ENCODE data around the gene GLOD5.

GRCh38 chrX:48711929-48712505 lies 49.5 kb upstream of the GLOD5 start:
- TF ChIP-seq EP300 (IDR thresholded peaks at IDR 0.05; ENCODE audit: borderline replicate concordance in 1 of 2, low read depth in 2 of 2, low read length in 2 of 2): no peak
- TF ChIP-seq CBX5 (IDR thresholded peaks at IDR 0.05; ENCODE audit: low read depth, low read length): no peak
- no peak for TF ChIP-seq JUN (IDR thresholded peaks at IDR 0.05; ENCODE audit: low read depth, low read length)
- no peak for TF ChIP-seq CTCF (IDR thresholded peaks at IDR 0.05; ENCODE audit: control extremely low read depth in 1 of 3, insufficient read depth in 1 of 3, low read depth in 1 of 3, low read length in 3 of 3)
- TF ChIP-seq ATF2 (IDR thresholded peaks at IDR 0.05; ENCODE audit: low read length): no peak
- TF ChIP-seq TBP (IDR thresholded peaks at IDR 0.05; ENCODE audit: low read depth, low read length): no peak
- TF ChIP-seq YY1 (IDR thresholded peaks at IDR 0.05; ENCODE audit: low read depth, low read length): no peak
- no peak for TF ChIP-seq POLR2A (IDR thresholded peaks at IDR 0.05; ENCODE audit: control extremely low read depth in 1 of 2, low read depth in 2 of 2, low read length in 2 of 2)
- TF ChIP-seq NRF1 (IDR thresholded peaks at IDR 0.05; ENCODE audit: low read depth, low read length): no peak

All from H1 (cell line).